Activated T-helper 9 cell treated with anti-CD3 and anti-CD28 coated beads, Interleukin-2, amount 50 U/mL, for 16 hours (primary cell): ENCODE data around the gene ZNF420.
"Not testable (repeated sequence)": the region's sequence is repeated elsewhere in the genome, so short reads cannot be mapped to it uniquely, and the experiment has no call there.

ENCODE experiments used
- DNase-seq: peaks from one replicate; pipeline ENCODE4 v3.0.0-alpha.2; 2020; ENCODE audit warnings: low read depth

Gene ZNF420

GRCh38 chr19:37077934-37078716 is at the start of gene ZNF420:
TSS of gene ZNF420 (plus strand) at chr19:37078433. CDS start at chr19:37089119, 10,686 bp downstream.
- DNase-seq, result peak; percentile 78

- DNase-seq, result no peak
Observed at GRCh38 chr19:37045140-37045539, 33.1 kb upstream of the ZNF420 start.

DNA sequence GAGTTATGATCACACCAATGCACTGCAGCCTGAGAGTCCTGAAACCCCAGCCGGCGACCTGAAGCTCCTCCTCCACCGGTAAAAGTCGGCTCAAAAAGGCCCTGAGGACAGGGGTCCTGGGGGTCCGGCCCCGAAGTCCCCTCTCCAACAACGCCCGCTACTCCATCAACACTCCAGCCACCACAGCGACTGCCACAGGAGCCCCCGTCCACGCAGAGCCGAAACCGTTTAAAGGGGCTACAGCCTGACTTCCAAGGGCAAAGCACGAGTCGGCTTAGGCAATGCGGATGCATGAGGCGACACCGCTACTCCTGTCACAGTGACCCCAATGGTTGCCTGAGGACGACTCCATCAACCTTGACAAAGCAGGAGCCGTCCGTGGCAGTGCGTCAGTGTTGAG is 22.9 kb upstream of the ZNF420 start:
- no peak for DNase-seq

- DNase-seq, result no peak
Observed at GRCh38 chr19:37056776-37057175, 21.5 kb upstream of the ZNF420 start.

DNA sequence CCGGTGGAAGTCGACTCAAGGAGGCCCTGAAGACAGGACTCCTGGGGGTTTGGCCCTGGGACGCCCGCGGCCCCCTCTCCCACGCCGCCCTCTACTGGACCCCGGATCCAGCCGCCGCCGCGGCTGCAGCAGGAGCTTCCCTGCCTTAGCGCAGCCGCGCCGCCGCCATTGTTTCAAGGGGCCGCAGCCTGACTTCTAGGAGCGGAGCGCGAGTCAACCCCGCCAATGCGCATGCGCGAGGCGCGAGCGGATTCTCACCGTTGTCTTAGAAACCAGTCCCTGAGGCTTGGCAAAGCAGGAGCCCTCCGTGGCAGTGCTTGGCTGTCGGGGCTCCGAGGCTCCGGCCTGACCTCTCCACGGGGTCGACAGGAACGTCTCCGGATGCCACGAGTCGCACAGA is 19.1 kb upstream of the ZNF420 start:
- DNase-seq, result no peak

- not testable (repeated sequence) for DNase-seq
Observed at GRCh38 chr19:37064886-37065285, 13.3 kb upstream of the ZNF420 start.

DNA sequence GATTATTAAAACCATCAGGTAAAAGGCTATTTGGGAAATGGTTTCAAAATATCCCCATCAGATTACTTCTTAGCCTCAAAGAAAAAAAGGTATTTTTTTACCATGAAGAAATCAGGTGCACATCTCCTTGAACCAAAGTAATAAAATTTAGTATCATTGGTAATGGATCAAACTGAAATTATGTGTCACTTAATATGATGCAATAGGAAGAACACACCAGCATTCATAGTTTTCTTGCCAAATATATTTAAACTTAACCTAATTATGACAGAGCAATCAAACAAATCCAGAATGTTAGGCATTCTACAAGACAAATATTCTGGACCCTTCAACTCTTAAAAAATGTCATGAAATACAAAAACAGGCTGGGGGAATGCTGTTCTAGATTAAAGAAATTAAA is 4.1 kb upstream of the ZNF420 start:
- no peak for DNase-seq

GRCh38 chr19:37074819-37075362 is 3.3 kb upstream of the ZNF420 start:
- no peak for DNase-seq

GRCh38 chr19:37076524-37076923 is 1.7 kb upstream of the ZNF420 start:
- not testable (repeated sequence) for DNase-seq

DNA sequence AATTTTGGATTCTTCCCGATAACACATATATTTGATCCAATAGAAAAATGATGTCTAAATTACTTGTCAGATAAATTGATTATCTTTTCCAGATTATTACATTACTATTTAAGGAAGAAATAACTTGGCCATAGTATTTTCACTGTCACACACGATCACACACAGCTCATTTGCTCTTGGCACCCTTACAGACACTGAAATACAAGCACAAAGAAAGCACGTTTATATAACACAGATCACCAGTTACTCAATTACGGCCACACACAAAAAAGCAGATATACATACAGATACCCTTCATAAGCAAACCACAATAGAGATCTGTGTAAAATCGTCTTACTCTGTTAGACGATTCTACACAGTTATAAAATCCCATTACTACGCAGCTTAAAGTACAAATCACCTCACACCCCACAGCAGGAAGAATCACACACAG is 716 bp upstream of the ZNF420 start:
- no peak for DNase-seq

- DNase-seq, result no peak
Observed at GRCh38 chr19:37078717-37079032, 442 bp downstream of the ZNF420 start.

- no peak for DNase-seq
Observed at GRCh38 chr19:37079238-37079637, 1.0 kb downstream of the ZNF420 start.

DNA sequence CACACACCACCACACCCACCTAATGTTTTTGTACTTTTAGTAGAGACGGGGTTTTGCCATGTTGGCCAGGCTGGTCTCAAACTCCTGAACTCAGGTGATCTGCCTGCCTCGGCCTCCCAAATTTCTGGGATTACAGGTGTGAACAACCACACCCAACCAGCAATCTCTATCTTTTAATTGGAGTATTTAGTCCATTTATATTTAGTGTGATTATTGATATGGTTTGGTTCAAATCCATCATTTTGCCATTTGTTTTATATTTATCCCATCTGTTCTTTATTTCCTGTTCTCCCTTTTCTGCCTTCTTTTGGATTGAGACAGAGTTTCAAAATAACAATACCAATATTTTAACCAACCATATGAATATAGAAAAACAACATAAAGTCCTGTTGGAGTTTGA is 4.1 kb downstream of the ZNF420 start:
- no peak for DNase-seq

GRCh38 chr19:37087110-37087509 is 8.9 kb downstream of the ZNF420 start:
- no peak for DNase-seq

- no peak for DNase-seq
Observed at GRCh38 chr19:37095859-37096258, 17.6 kb downstream of the ZNF420 start.

DNA sequence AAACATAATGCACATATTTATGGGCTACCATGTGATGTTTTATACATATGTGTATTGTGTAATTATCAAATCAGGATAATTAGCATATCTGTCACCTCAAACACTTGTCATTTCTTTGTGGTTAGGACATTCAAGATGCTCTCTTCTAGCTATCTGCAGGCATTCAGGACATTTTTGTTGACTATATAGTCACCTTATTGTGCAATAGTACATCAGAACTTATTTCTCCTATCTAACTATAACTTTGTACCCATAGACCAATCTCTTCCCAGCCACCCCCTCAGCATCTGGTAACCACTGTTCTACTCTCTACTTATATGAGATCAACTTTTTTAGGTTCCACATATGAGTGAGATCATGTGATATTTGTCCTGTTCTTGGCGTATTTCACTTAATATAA is 20.3 kb downstream of the ZNF420 start:
- DNase-seq, result no peak

- DNase-seq, result not testable (repeated sequence)
Observed at GRCh38 chr19:37104135-37104534, 25.9 kb downstream of the ZNF420 start.

DNA sequence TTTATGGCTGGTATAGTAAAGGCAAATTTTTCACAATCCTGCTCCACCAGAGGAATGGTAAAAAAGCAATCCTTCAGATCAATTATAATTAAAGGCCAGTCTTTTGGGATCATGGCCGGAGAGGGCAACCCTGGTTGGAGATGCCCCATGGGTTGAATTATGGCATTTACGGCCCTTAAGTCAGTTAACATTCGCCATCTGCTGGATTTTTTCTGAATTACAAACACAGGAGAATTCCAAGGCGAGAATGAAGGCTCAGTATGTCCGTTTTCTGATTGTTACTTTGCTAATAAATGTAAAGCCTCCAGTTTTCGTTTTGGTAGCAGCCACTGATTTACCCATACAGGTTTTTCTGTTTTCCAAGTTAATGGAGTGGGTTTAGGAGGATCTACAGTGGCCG is 33.5 kb downstream of the ZNF420 start:
- DNase-seq, result not testable (repeated sequence)

DNA sequence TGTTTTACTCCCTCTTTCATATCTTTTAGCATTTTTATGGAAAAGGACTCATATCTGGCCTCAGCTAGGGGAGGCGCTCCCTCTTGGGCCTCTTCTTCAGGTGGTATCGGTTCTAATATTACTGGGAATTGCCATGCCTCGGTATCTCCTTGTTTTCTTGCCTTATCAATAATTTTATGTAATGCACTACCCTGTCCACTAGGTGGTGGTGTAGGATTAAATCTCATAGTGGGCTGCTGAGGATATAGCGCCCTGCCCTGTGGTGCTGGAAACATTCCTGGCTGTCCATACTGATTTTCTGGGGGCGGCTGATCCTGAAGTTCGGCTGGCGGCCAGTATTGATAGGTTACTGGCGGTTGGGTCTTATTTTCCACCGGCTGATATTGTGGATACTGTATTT is 35.8 kb downstream of the ZNF420 start:
- DNase-seq, result no peak

GRCh38 chr19:37122093-37122492 is 43.9 kb downstream of the ZNF420 start:
- DNase-seq, result not testable (repeated sequence)

DNA sequence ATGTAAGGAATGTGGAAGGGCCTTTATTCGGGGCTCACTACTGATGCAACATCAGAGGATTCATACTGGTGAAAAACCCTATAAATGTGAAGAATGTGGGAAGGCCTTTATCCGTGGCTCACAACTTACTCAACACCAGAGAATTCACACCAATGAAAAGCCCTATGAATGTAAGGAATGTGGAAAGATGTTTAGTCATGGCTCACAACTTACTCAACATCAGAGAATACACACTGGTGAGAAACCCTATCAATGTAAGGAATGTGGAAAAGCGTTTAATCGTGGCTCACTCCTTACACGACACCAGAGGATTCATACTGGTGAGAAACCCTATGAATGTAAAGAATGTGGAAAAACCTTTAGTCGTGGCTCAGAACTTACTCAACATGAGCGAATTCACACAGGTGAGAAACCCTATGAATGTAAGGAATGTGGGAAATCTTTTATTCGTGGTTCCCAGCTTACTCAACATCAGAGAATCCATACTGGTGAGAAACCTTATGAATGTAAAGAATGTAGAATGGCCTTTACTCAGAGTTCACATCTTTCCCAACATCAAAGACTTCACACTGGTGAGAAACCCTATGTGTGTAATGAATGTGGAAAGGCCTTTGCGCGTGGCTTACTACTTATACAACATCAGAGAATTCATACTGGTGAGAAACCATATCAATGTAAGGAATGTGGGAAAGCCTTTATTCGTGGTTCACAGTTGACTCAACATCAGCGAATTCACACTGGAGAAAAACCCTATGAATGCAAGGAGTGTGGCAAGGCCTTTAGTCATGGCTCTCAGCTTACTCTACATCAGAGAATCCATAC is 50.0 kb downstream of the ZNF420 start:
- DNase-seq, result no peak

DNA sequence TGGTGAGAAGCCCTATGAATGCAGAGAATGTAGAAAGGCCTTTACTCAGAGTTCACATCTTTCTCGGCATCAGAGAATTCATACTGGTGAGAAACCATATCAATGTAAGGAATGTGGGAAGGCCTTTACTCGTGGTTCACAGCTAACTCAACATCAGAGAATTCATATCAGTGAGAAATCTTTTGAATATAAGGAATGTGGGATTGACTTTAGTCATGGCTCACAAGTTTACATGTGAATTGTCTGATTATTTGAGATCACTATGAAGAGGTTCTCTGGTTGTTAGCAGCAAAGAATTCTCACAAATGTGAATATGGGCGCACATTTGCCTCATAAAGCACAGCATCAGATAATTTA is 50.6 kb downstream of the ZNF420 start:
- DNase-seq, result no peak

GRCh38 chr19:37136111-37136510 is 57.9 kb downstream of the ZNF420 start:
- DNase-seq, result no peak
